Thyroid gland (tissue), 4 donors: ENCODE results near the gene YWHAG. TPM values are rescaled to one million over a fixed set of nuclear protein-coding genes. Genes with fewer than 3 reads are reported as not detected.

Experiments used
- DNase-seq, 2 donors: peaks; one replicate each; pipeline ENCODE4 v3.0.0-alpha.2; 2019
- H3K27ac ChIP-seq, 3 donors: fragments of 200-600 bp; sonication (generic); 1 replicate in 2 of 3; 2 replicates in 1 of 3; pipeline ENCODE4 v1.5.1; 2016 to 2019; ENCODE audit warnings: mild to moderate bottlenecking in 1 of 3, moderate library complexity in 1 of 3
- H3K27me3 ChIP-seq: fragments of 200-600 bp; sonication (generic); one replicate; pipeline ENCODE4 v1.5.1; 2019
- H3K36me3 ChIP-seq, 2 donors: fragments of 200-600 bp; sonication (generic); one replicate each; pipeline ENCODE4 v1.5.1; 2016 to 2019
- H3K4me1 ChIP-seq, 2 donors: fragments of 200-600 bp; sonication (generic); one replicate each; pipeline ENCODE4 v1.5.1; 2017 to 2019
- H3K4me3 ChIP-seq, 3 donors: fragments of 200-600 bp; sonication (generic); replicated peaks in 1 of 3; 1 replicate in 2 of 3; 2 replicates in 1 of 3; pipeline ENCODE4 v1.5.1; 2016; ENCODE audit warnings: mild to moderate bottlenecking in 1 of 3
- H3K9me3 ChIP-seq: fragments of 200-600 bp; sonication (generic); one replicate; pipeline ENCODE4 v1.5.1; 2017
- CTCF ChIP-seq, 6 experiments: fragments of 200-600 bp in 3 of 6; fragments of 450-650 bp in 3 of 6; sonication (generic) in 3 of 6; IDR thresholded peaks; one replicate each; pipeline ENCODE4 v1.5.1; 2016 to 2019; ENCODE audit warnings: antibody characterized with exemption in 6 of 6, mild to moderate bottlenecking in 2 of 6, inconsistent platforms in 1 of 6, moderate library complexity in 1 of 6
- POLR2A ChIP-seq, 2 donors: fragments of 450-650 bp; IDR thresholded peaks; one replicate each; pipeline ENCODE4 v1.6.1; 2017; ENCODE audit warnings: antibody characterized with exemption in 2 of 2, mild to moderate bottlenecking in 2 of 2, moderate library complexity in 1 of 2
- WGBS, 2 donors: methylation state at CpG; one replicate each; pipeline ENCODE4 v1.1.5; 2017; 5-methylcytosine and 5-hydroxymethylcytosine counted together
- intact Hi-C: fragments of 100-400 bp; cut with DNase I; formaldehyde crosslinking; loops from one replicate; pipeline ENCODE4 v1.15.1; 2023
- total RNA-seq, 4 donors: library from RNA; depleted of rRNA; stranded (reverse); fragments of >200 nt; gene quantifications; one replicate each; pipeline ENCODE4 v1.2.3, GENCODE V29; 2016

The YWHAG gene
- total RNA-seq, 4 donors from 2014 or later = 37.4 to 43.4 (median 41.4) TPM

GRCh38 chr7:76358011-76358480 lies 745 bp downstream of the YWHAG start:
- TF ChIP-seq CTCF (IDR thresholded peaks at IDR 0.05) = no peak
- TF ChIP-seq POLR2A (IDR thresholded peaks at IDR 0.05) = no peak
- Histone ChIP-seq H3K27ac (peak overlapping the region; percentile 99), H3K36me3 (no peaks in the 10 kb centered on the region), H3K9me3 (no peaks in the 10 kb centered on the region), H3K4me3 (peak overlapping the region; percentile 75 to 97 (median 89)), H3K27me3 (no peaks in the 10 kb centered on the region), H3K4me1 (peaks cover 19 to 29% of the 10 kb centered on the region in 2 donors)
- intact Hi-C loops = loop anchor here (5.0 kb wide), 1 partner anchor 41 kb away; no protein-coding TSS in a partner anchor
- DNase-seq = peak; percentile 57 to 64
- 0 to 1% methylated on average over 15 to 18 of the region's 27 CpGs for WGBS, 2 donors

GRCh38 chr7:76357475-76358010 lies 1.2 kb downstream of the YWHAG start:
- intact Hi-C loops = loop anchor here (5.0 kb wide), 1 partner anchor 40 kb away; no protein-coding TSS in a partner anchor
- TF ChIP-seq POLR2A (IDR thresholded peaks at IDR 0.05) = no peak
- no peak for TF ChIP-seq CTCF (IDR thresholded peaks at IDR 0.05)
- peaks cover 19 to 30% of the 10 kb centered on the region in 2 donors for H3K4me1 ChIP-seq
- H3K9me3 ChIP-seq = no peaks in the 10 kb centered on the region
- no peak for DNase-seq
- no peaks in the 10 kb centered on the region for H3K27me3 ChIP-seq
- peak overlapping the region in 2 of 3 donors; percentile 99 for H3K27ac ChIP-seq
- WGBS, 2 donors = 4 to 5% methylated on average over 10 of the region's 10 CpGs
- no peaks in the 10 kb centered on the region for H3K36me3 ChIP-seq
- H3K4me3 ChIP-seq = peak overlapping the region; percentile 75 to 97 (median 89)

GRCh38 chr7:76356823-76357222 lies 2.0 kb downstream of the YWHAG start:
- Histone ChIP-seq H3K27ac (peak overlapping the region in 1 of 3 donors; percentile 99), H3K9me3 (no peaks in the 10 kb centered on the region), H3K36me3 (no peaks in the 10 kb centered on the region), H3K4me1 (peaks cover 19 to 36% of the 10 kb centered on the region in 2 donors), H3K4me3 (no peak overlapping the region), H3K27me3 (no peaks in the 10 kb centered on the region)
- WGBS, 2 donors = 67 to 68% methylated on average over 6 of the region's 6 CpGs
- TF ChIP-seq CTCF (IDR thresholded peaks at IDR 0.05) (no peak), POLR2A (IDR thresholded peaks at IDR 0.05) (no peak)
- intact Hi-C loops = loop anchor here (5.0 kb wide), 1 partner anchor 40 kb away; no protein-coding TSS in a partner anchor
- DNase-seq = no peak

- no peak for DNase-seq
- no peaks in the 10 kb centered on the region for H3K36me3 ChIP-seq
- no peaks in the 10 kb centered on the region for H3K9me3 ChIP-seq
- H3K4me3 ChIP-seq = no peak overlapping the region
- peaks cover 19 to 36% of the 10 kb centered on the region in 2 donors for H3K4me1 ChIP-seq
- WGBS, 2 donors = 84 to 88% methylated on average over 4 of the region's 4 CpGs
- intact Hi-C loops = loop anchor here (5.0 kb wide), 1 partner anchor 39 kb away; no protein-coding TSS in a partner anchor
- H3K27me3 ChIP-seq = no peaks in the 10 kb centered on the region
- TF ChIP-seq CTCF (IDR thresholded peaks at IDR 0.05) (no peak), POLR2A (IDR thresholded peaks at IDR 0.05) (no peak)
- H3K27ac ChIP-seq = no peak overlapping the region
Measured at GRCh38 chr7:76356115-76356514, 2.7 kb downstream of the YWHAG start.
